GM12872 (cell line): ENCODE results near the gene TASP1.
A peak's percentile ranks its signal among the peaks of the same experiment; 100 is the strongest.

Experiments used
- TF ChIP-seq, protein P1 (sequence below): IDR thresholded peaks from 3 replicates; pipeline ENCODE4 v1.5.1; 2011; ENCODE audit warnings: low read depth, mild to moderate bottlenecking, low read length, moderate library complexity; ENCODE audit not compliant: insufficient read depth

Gene TASP1

DNA sequence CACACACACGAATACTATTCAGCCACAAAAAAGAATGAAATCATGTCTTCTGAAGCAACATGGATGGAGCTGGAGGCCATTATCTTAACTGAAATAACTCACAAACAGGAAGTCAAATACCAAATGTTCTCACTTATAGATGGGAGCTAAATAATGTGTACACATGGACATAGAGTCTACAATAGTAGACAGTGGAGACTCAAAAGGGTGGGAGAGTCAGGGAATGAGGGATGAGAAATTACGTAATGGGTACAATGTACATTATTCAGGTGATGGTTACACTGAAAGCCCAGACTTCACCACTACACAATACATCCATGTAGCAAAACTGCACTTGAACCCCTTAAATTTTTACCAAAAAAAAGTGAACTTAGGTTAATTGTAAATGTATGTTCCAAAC lies 160.4 kb downstream of the TASP1 start:
- TF ChIP-seq, protein P1, sequence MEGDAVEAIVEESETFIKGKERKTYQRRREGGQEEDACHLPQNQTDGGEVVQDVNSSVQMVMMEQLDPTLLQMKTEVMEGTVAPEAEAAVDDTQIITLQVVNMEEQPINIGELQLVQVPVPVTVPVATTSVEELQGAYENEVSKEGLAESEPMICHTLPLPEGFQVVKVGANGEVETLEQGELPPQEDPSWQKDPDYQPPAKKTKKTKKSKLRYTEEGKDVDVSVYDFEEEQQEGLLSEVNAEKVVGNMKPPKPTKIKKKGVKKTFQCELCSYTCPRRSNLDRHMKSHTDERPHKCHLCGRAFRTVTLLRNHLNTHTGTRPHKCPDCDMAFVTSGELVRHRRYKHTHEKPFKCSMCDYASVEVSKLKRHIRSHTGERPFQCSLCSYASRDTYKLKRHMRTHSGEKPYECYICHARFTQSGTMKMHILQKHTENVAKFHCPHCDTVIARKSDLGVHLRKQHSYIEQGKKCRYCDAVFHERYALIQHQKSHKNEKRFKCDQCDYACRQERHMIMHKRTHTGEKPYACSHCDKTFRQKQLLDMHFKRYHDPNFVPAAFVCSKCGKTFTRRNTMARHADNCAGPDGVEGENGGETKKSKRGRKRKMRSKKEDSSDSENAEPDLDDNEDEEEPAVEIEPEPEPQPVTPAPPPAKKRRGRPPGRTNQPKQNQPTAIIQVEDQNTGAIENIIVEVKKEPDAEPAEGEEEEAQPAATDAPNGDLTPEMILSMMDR: no peak

- TF ChIP-seq, protein P1: no peak
Observed at GRCh38 chr20:13474467-13474866, 164.3 kb downstream of the TASP1 start.

DNA sequence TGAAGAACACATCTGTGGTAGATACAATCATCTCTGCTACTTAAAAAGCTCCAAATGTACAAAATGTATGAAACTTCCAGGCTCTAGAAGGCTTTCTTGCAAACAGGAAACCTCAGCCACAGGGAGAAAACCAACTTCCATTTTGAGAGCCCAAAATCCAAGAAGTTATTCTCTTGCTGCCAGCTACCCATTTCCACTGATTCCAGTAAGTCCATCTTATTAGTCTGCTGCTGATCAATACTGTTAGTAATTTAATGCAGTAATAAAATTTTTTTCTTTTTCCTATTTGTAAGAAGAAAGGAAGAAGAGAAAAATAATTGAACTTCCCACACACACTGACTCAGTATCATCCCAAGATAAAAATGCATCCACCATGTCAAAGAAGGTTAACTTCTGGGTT lies 169.5 kb downstream of the TASP1 start:
- TF ChIP-seq, protein P1: no peak

DNA sequence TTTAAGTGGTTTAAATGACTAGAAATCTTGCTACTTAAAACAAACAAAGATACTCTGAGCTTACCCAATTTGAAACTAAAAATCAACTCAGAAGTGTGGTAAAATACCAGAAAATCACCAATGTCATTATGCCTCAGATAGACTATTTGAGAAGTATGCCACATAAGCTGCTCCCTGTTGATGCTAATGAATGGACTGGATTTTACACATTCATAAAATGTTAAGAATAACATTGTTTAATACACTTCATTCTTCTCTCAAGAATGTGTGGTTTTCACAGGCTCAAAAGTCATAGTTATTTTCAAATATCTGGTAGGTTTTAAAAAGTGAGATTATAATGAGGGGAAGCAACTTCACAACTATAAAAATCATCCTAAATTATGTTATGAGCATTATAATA lies 170.6 kb downstream of the TASP1 start:
- TF ChIP-seq, protein P1: no peak

GRCh38 chr20:13464702-13465101 lies 174.0 kb downstream of the TASP1 start:
- TF ChIP-seq, protein P1: no peak

GRCh38 chr20:13461849-13462458 lies 176.8 kb downstream of the TASP1 start:
- TF ChIP-seq, protein P1: no peak

DNA sequence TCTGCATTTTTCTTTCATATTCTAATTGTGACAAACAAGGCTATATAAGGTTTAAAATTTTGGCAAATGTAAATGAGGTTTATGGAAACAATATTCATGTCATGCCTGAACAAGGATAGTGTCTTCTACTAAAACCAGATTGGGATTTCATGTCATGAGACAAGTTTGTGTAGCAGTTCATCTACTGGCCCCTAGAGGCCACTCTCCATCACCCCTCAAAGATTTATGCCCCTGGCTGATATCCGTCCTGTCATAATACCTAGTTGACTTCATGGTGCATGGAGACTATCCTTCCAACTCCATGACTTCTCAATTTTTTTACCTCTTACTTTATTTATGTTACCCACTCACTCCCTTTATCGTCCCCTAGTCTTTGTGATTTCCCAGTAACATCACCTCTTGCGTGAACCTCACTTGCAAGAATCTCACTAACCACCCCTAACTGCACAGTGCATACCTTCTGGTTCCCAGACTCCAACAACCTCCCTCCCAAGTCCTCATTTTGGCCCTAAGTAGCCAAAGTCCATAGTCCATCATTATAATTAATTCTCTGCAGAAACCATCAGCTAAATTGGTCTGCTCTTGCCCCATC lies 179.8 kb downstream of the TASP1 start:
- TF ChIP-seq, protein P1: peak; percentile 93
